Kidney epithelial cell (primary cell): ENCODE results near the gene TYMP. TPM values are rescaled to one million over a fixed set of nuclear protein-coding genes. Genes with fewer than 3 reads are reported as not detected.

Source experiments
- DNase-seq: peaks from one replicate; pipeline ENCODE4 v3.0.0-alpha.2; 2010; ENCODE audit warnings: low read depth
- H3K27me3 ChIP-seq: 2 replicates; pipeline ENCODE4 v1.6.0; 2011; ENCODE audit warnings: low read length; ENCODE audit not compliant: control insufficient read depth, insufficient read depth
- H3K36me3 ChIP-seq: 2 replicates; pipeline ENCODE4 v1.5.1; 2011; ENCODE audit warnings: low read length; ENCODE audit not compliant: control insufficient read depth, insufficient read depth
- H3K4me3 ChIP-seq: 2 replicates; pipeline ENCODE4 v1.5.1; 2011; ENCODE audit warnings: low read depth, mild to moderate bottlenecking, control low read depth, low read length
- total RNA-seq: library from RNA; depleted of rRNA; stranded (reverse); fragments of >200 nt; gene quantifications from 2 replicates; pipeline ENCODE4 v1.2.3, GENCODE V29; 2015
- TF ChIP-seq, protein P1 (sequence below): IDR thresholded peaks from 2 replicates; pipeline ENCODE4 v1.5.1; 2011; ENCODE audit warnings: mild to moderate bottlenecking, moderate library complexity, low read length, control low read depth, inconsistent platforms; ENCODE audit not compliant: insufficient read depth, poor library complexity, severe bottlenecking

Gene TYMP
- total RNA-seq, 1 donor from 2014 or later = 53.1 TPM

DNA sequence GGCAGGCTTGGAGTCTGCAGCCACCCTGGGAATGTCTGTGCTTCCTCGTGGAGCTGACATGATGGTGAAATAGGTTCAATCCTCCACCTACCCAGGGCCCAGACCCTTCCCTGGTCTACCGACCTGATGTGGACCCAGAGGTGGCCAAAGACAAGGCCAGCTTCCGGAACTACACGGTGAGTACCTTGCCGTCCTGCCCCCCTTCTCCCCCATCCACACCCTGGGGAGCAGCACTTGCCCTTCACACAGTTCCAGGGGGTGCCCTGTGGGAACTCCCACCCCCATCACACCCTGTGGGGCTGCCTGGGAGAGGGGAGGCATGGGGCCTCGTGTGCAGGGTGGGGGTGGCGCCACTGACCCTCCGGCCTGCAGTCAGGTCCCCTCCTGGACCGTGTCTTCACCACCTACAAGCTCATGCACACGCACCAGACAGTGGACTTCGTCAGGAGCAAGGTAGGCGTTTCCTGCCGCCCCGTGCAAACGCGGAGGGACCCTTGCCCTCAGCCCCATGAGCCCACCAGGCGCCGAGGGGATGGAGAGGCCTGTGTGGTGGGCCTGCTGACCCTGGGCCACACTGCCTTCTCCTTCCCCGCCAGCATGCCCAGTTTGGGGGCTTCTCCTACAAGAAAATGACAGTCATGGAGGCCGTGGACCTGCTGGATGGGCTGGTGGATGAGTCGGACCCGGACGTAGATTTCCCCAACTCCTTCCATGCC is 42.4 kb downstream of the TYMP start:
- Histone ChIP-seq H3K4me3 (no peak overlapping the region), H3K27me3 (peaks cover 3% of the 10 kb centered on the region), H3K36me3 (no peaks in the 10 kb centered on the region)
- DNase-seq = no peak
- TF ChIP-seq, protein P1, sequence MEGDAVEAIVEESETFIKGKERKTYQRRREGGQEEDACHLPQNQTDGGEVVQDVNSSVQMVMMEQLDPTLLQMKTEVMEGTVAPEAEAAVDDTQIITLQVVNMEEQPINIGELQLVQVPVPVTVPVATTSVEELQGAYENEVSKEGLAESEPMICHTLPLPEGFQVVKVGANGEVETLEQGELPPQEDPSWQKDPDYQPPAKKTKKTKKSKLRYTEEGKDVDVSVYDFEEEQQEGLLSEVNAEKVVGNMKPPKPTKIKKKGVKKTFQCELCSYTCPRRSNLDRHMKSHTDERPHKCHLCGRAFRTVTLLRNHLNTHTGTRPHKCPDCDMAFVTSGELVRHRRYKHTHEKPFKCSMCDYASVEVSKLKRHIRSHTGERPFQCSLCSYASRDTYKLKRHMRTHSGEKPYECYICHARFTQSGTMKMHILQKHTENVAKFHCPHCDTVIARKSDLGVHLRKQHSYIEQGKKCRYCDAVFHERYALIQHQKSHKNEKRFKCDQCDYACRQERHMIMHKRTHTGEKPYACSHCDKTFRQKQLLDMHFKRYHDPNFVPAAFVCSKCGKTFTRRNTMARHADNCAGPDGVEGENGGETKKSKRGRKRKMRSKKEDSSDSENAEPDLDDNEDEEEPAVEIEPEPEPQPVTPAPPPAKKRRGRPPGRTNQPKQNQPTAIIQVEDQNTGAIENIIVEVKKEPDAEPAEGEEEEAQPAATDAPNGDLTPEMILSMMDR = no peak

- TF ChIP-seq, protein P1 = no peak
- Histone ChIP-seq H3K4me3 (no peak within 1 kb of the TSS), H3K36me3 (no peaks in the 10 kb centered on the region), H3K27me3 (peaks cover 6% of the 10 kb centered on the region)
- DNase-seq = no peak
Observed at GRCh38 chr22:50486561-50487289, 43.1 kb downstream of the TYMP start, which contains the start of gene MIOX. TSS of gene MIOX (plus strand) at chr22:50486859. CDS start at chr22:50486898, 39 bp downstream.

DNA sequence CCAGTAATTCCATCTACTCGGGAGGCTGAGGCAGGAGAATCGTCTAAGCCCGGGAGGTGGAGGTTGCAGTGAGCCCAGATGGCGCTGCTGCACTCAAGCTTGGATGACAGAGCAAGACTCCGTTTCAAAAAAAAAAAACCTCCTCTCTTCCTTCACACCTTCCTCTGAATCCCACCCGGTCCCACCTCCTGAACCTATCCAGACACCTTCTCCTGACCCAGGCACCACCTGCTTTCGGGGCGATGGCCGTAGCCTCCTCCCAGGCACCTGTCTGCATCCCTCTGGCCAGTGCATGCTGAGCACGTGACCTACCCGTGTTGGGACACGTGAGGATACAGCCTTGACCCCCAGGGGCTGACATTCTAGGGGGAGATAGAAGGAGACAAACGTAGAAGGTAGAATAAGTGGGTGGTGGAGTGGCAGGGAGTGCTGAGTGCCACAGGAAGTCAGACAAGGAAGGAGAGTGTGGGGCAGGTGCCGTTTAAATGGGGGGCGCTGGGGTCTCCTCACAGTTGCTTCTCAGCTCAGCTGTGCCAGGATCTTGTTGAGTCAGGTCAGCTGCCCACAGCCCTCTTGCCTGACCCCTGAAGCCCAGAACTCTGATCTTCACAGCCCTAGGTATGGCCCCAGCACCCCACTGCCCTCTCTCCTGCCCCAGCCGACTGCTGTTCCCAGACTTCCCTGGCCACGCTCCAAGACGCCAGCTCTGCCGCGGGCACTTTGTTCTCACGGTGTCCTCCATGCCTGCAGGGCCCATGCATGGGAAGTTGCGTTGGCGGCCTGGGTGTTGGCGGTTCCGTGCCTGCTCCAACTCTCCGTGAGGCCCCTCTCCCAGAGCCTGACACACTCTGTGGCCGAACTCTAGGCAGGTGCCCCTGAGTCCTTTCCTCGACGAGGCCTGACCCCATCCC is 44.3 kb downstream of the TYMP start:
- H3K36me3 ChIP-seq = no peaks in the 10 kb centered on the region
- no peak for DNase-seq
- H3K27me3 ChIP-seq = peaks cover 12% of the 10 kb centered on the region
- TF ChIP-seq, protein P1 = no peak
- no peak overlapping the region for H3K4me3 ChIP-seq

GRCh38 chr22:50483977-50484853 is 45.6 kb downstream of the TYMP start:
- H3K4me3 ChIP-seq = no peak overlapping the region
- TF ChIP-seq, protein P1 = no peak
- H3K36me3 ChIP-seq = no peaks in the 10 kb centered on the region
- no peak for DNase-seq
- H3K27me3 ChIP-seq = peaks cover 16% of the 10 kb centered on the region

DNA sequence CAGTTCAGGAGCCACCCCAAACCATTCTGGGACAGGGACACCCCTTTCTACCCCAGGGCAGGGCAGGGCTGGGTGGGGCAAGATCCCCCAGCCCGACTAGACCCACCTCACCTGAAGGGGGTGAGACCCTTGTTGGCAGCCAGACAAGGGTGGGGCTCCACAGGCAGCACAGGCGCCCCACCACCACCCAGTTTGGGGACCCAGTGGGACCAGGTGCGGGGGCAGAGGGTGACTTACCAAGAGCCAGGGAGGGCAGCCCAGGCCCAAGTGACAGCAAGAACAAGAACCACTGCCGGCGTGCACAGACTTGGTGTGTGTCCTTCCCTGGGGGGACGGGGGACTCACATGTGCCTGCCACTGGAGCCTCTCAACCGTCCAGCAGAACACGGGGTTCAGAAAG is 46.3 kb downstream of the TYMP start:
- no peaks in the 10 kb centered on the region for H3K36me3 ChIP-seq
- H3K4me3 ChIP-seq = no peak overlapping the region
- DNase-seq = no peak
- TF ChIP-seq, protein P1 = no peak
- peaks cover 20% of the 10 kb centered on the region for H3K27me3 ChIP-seq
